GM20000 (cell line): ENCODE measurements around the gene APPL1.
"Not testable (repeated sequence)": the region's sequence is repeated elsewhere in the genome, so short reads cannot be mapped to it uniquely, and the experiment has no call there.

ENCODE experiments used
- DNase-seq: peaks from one replicate; pipeline ENCODE4 v3.0.0; 2012; ENCODE audit warnings: low spot score
- CTCF ChIP-seq: IDR thresholded peaks from 2 replicates; pipeline ENCODE4 v1.5.1; 2012; ENCODE audit warnings: mild to moderate bottlenecking, control low read depth; ENCODE audit errors: extremely low read depth, missing control alignments

Gene APPL1

GRCh38 chr3:57287205-57287604 is 59.7 kb downstream of the APPL1 start:
- no peak for TF ChIP-seq CTCF
- DNase-seq = no peak

- no peak for TF ChIP-seq CTCF
- no peak for DNase-seq
Observed at GRCh38 chr3:57288403-57288802, 60.9 kb downstream of the APPL1 start.

GRCh38 chr3:57292159-57292896 is 64.8 kb downstream of the APPL1 start, which contains the start of gene ASB14:
TSS of gene ASB14 (minus strand) at chr3:57292685. CDS start at chr3:57292033, 652 bp downstream.
- no peak for DNase-seq
- TF ChIP-seq CTCF = no peak

GRCh38 chr3:57292897-57293526 is 65.5 kb downstream of the APPL1 start:
- no peak for DNase-seq
- TF ChIP-seq CTCF = no peak

GRCh38 chr3:57298041-57298440 is 70.5 kb downstream of the APPL1 start:
- TF ChIP-seq CTCF = no peak
- DNase-seq = no peak

GRCh38 chr3:57303520-57303919 is 76.0 kb downstream of the APPL1 start:
- not testable (repeated sequence) for DNase-seq

GRCh38 chr3:57309769-57310360 is 82.3 kb downstream of the APPL1 start:
- TF ChIP-seq CTCF = no peak
- no peak for DNase-seq
